ENCODE results near the gene HAUS6.
"Not testable (repeated sequence)": the region's sequence is repeated elsewhere in the genome, so short reads cannot be mapped to it uniquely, and the experiment has no call there.

Gene HAUS6

GRCh38 chr9:19102631-19103345, at the start of gene HAUS6:
TSS of gene HAUS6 (minus strand) at chr9:19102904. CDS start at chr9:19102651, 253 bp downstream.
- peak; percentile 90 for DNase-seq

- DNase-seq, result not testable (repeated sequence)
Measured at GRCh38 chr9:19152160-19152498, 49.4 kb upstream of the HAUS6 start.

GRCh38 chr9:19151425-19152159, 48.9 kb upstream of the HAUS6 start:
- no peak for DNase-seq

- no peak for DNase-seq
Measured at GRCh38 chr9:19149230-19149629, 46.5 kb upstream of the HAUS6 start.

GRCh38 chr9:19148187-19148586, 45.5 kb upstream of the HAUS6 start:
- DNase-seq, result no peak

- DNase-seq, result no peak
Measured at GRCh38 chr9:19146441-19147024, 43.8 kb upstream of the HAUS6 start.

- DNase-seq, result no peak
Measured at GRCh38 chr9:19145881-19146280, 43.2 kb upstream of the HAUS6 start.

- DNase-seq, result no peak
Measured at GRCh38 chr9:19140259-19140658, 37.6 kb upstream of the HAUS6 start.

GRCh38 chr9:19138084-19138483, 35.4 kb upstream of the HAUS6 start:
- no peak for DNase-seq

- DNase-seq, result no peak
Measured at GRCh38 chr9:19137282-19137681, 34.6 kb upstream of the HAUS6 start.

GRCh38 chr9:19136129-19136528, 33.4 kb upstream of the HAUS6 start:
- DNase-seq, result no peak

- no peak for DNase-seq
Measured at GRCh38 chr9:19133549-19134345, 31.0 kb upstream of the HAUS6 start.

GRCh38 chr9:19130436-19130835, 27.7 kb upstream of the HAUS6 start:
- DNase-seq, result no peak

- DNase-seq, result peak; percentile 2
Measured at GRCh38 chr9:19127871-19128500, 25.3 kb upstream of the HAUS6 start.

- DNase-seq, result no peak
Measured at GRCh38 chr9:19124430-19124793, 21.7 kb upstream of the HAUS6 start.

- no peak for DNase-seq
Measured at GRCh38 chr9:19122490-19123042, 19.9 kb upstream of the HAUS6 start.

GRCh38 chr9:19120877-19121276, 18.2 kb upstream of the HAUS6 start:
- no peak for DNase-seq

GRCh38 chr9:19119801-19120440, 17.2 kb upstream of the HAUS6 start:
- DNase-seq, result no peak

- no peak for DNase-seq
Measured at GRCh38 chr9:19119246-19119645, 16.5 kb upstream of the HAUS6 start.

GRCh38 chr9:19117039-19117716, 14.5 kb upstream of the HAUS6 start:
- no peak for DNase-seq

GRCh38 chr9:19116107-19116790, 13.5 kb upstream of the HAUS6 start:
- no peak for DNase-seq

All from stimulated activated CD4-positive, alpha-beta T cell treated with anti-CD3 and anti-CD28 coated beads, Interleukin-1b, Interleukin-23, amount 100 ng/mL, for 48 hours (primary cell).